ENCODE measurements around the gene PTPN14. TPM values are rescaled to one million over a fixed set of nuclear protein-coding genes. Genes with fewer than 3 reads are reported as not detected.
"Not testable (repeated sequence)": the region's sequence is repeated elsewhere in the genome, so short reads cannot be mapped to it uniquely, and the experiment has no call there.

Gene PTPN14
- total RNA-seq, 1 donor from 2014 or later, result 1.6 TPM

- DNase-seq (ENCODE audit: low spot score in 2 of 2) (no peak), FAIRE-seq (no peak)
Observed at GRCh38 chr1:214415131-214415530, 136.3 kb downstream of the PTPN14 start.

GRCh38 chr1:214414691-214415090 lies 136.7 kb downstream of the PTPN14 start:
- FAIRE-seq, result no peak
- no peak for DNase-seq (ENCODE audit: low spot score in 2 of 2)

GRCh38 chr1:214413315-214413714 lies 138.1 kb downstream of the PTPN14 start:
- DNase-seq (ENCODE audit: low spot score in 2 of 2) (no peak), FAIRE-seq (no peak)

GRCh38 chr1:214404571-214405213 lies 146.7 kb downstream of the PTPN14 start:
- DNase-seq (ENCODE audit: low spot score in 2 of 2) (no peak), FAIRE-seq (no peak)

GRCh38 chr1:214404154-214404553 lies 147.2 kb downstream of the PTPN14 start:
- FAIRE-seq (no peak), DNase-seq (ENCODE audit: low spot score in 2 of 2) (no peak)

- FAIRE-seq, result no peak
- DNase-seq (ENCODE audit: low spot score in 2 of 2), result no peak
Observed at GRCh38 chr1:214403431-214403830, 148.0 kb downstream of the PTPN14 start.

DNA sequence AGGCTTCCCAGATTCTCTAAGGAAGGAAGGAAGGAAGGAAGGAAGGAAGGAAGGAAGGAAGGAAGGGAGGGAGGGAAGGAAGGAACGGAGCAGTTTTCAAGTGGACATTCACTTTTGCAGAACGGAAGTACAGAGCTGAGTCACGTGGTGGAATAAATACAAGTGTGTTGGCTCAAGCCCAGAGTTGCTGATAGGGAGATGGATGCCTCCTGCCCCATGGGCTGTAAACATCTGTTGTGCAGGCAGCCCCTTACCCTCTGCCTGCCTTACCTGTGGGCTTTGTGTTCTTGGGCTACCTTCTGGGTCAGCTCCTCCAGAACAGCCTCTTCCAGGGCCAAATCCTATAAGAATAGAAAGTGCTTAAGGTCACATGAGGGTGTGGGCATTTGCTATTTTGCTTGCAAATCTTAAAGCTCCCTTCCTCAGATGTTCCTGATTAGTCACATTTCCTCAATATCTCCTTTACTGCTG lies 148.8 kb downstream of the PTPN14 start:
- no peak for FAIRE-seq
- no peak for DNase-seq (ENCODE audit: low spot score in 2 of 2)

DNA sequence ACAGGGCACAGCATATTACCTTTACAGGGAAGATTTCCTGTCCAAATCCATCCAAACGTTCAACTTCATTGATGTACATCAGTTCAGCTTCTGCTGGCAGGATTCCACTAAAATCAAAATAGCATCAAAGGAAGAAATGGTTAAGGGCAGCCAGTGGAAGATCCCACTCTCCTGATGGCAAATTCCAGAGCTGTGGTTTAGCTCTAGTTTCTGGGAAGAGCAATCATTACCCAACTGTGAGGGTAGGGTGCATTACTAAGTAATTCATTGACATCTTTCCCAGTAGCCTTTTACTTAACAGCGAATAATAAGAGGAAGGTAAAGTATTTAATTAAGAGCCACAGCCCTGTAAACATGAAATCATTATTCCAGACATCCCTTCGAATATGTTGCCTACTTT lies 149.7 kb downstream of the PTPN14 start:
- FAIRE-seq (no peak), DNase-seq (ENCODE audit: low spot score in 2 of 2) (no peak)

- DNase-seq (ENCODE audit: low spot score in 2 of 2) (no peak), FAIRE-seq (no peak)
Observed at GRCh38 chr1:214400131-214400530, 151.3 kb downstream of the PTPN14 start.

GRCh38 chr1:214398490-214398889 lies 152.9 kb downstream of the PTPN14 start:
- FAIRE-seq, result no peak
- no peak for DNase-seq (ENCODE audit: low spot score in 2 of 2)

DNA sequence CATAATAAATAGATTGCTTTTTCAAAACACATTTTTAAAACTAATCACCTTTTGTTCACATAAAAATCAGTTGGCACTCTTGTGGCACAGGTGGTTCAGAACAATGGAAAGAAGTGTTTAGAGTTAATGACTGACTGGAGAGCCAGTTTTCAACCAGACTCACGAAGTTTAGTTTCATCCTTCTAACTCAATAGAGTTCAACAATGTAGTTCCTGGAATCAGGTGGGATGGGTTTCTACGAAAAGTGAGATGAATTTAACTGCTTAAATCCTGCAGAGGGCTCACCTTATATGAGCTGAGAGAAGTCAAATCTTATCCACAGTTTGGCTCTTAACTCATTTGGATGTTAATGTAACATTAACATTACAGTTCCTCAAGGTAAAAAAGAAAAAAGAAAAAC lies 153.9 kb downstream of the PTPN14 start:
- DNase-seq (ENCODE audit: low spot score in 2 of 2), result no peak

GRCh38 chr1:214396330-214396729 lies 155.1 kb downstream of the PTPN14 start:
- no peak for DNase-seq (ENCODE audit: low spot score in 2 of 2)
- FAIRE-seq, result no peak

More for the DNA sequence above, 153.9 kb downstream of the PTPN14 start:
- FAIRE-seq, result no peak

DNA sequence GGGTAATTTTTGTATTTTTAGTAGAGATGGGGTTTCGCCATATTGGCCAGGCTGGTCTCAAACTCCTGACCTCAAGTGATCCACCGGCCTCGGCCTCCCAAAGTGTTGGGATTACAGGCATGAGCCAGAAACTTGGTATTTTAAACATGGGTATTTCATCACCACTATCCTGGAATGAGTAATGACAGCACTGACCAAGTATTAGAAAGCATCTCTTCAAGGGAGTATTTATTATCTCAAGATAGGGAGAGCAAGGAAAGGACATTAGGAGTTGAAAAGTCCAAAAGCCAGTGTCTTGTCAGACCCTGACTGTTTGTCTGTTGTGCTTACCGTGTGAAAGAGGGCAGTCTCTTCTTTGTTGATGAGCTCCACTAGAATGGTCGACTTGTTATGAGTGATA lies 156.8 kb downstream of the PTPN14 start:
- not testable (repeated sequence) for DNase-seq (ENCODE audit: low spot score in 2 of 2); FAIRE-seq

- DNase-seq (ENCODE audit: low spot score in 2 of 2), result no peak
- FAIRE-seq, result no peak
Observed at GRCh38 chr1:214393086-214393485, 158.3 kb downstream of the PTPN14 start.

DNA sequence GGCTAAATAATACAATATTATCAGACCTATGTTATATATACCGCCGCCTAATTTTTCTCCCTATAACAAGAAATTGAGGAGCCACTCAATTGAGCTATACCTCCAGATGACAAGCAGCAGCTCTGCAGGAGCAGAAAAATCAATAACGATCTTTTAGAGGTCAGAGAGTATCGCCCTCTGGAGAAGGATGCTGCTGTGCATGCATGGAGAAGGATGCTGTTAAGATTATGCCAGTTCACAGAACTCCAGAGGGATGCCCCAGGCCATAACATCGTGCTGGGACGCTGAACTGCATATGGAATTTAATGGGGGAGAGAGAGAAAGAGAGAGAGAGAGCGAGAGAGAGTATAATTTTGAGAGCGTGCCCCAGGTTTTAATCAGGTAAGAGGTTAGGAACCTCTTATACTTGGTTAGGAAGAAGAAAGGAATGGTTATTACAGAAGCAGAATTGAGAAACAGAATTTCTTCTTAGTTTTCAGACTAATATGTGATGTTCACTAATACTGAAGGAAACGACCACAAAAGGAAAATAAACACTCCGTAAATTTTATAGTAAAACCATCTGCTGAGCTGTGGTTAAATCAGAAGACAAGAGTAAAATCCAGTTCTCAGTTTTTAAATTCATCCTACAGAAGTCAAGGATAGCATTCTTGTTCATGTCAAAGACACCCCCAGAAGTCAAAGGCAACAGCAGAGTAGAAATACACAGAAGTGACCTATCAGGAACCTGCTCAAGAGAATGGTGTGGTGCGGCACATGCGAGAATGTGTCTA lies 159.3 kb downstream of the PTPN14 start:
- no peak for DNase-seq (ENCODE audit: low spot score in 2 of 2)
- FAIRE-seq, result no peak

GRCh38 chr1:214389734-214390133 lies 161.7 kb downstream of the PTPN14 start:
- no peak for FAIRE-seq
- no peak for DNase-seq (ENCODE audit: low spot score in 2 of 2)

DNA sequence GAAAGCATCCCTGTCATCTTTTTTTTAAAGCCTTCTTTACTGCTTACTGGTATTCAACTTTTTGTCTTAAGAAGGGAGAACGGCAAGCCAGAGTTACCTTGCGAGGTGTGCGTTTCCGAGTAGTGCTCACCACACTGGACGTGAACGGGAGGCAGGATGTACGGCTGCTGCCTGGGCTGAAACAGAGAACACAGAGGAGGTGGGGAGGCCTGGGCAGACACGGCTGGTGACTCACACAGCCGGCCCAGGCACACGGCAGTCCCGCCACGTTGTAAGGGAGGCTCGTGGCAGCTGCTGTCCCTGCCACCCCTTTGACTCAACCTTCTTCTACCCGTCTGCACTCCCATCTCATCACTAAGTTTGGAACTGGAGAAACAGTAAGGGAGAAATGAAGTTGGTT lies 164.7 kb downstream of the PTPN14 start:
- FAIRE-seq (no peak), DNase-seq (ENCODE audit: low spot score in 2 of 2) (no peak)

DNA sequence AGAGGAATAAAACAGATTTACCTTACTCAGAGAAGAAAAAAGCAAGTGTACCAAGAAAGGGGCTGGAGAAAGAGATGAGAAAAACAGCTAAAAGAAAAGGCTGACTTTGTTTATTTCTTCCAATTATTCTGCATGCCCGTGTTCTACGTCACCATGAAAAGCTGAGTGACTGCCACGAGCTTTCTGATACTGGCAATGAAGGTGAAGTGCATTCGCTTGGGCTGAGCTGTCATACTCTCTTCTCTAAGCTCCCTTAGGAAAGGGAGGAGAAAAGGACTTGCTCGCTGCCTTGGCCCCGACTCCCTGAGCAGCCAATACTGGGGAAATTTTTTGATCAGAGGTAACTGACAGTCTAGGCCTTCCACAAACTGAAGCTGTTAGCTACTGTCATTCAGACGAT lies 165.1 kb downstream of the PTPN14 start:
- DNase-seq (ENCODE audit: low spot score in 2 of 2), result no peak
- no peak for FAIRE-seq

GRCh38 chr1:214385428-214385827 lies 166.0 kb downstream of the PTPN14 start:
- DNase-seq (ENCODE audit: low spot score in 2 of 2) (no peak), FAIRE-seq (no peak)

- DNase-seq (ENCODE audit: low spot score in 2 of 2), result no peak
- FAIRE-seq, result no peak
Observed at GRCh38 chr1:214384373-214385079, 166.9 kb downstream of the PTPN14 start.
